Suppressor macrophage treated with lipopolysaccharide for 1 hour (primary cell): ENCODE measurements around the gene PLCG2.
"Not testable (repeated sequence)": the region's sequence is repeated elsewhere in the genome, so short reads cannot be mapped to it uniquely, and the experiment has no call there.

Experiments used
- DNase-seq, 3 donors: peaks; one replicate each; pipeline ENCODE4 v3.0.0-alpha.2; 2020 to 2022

The PLCG2 gene

DNA sequence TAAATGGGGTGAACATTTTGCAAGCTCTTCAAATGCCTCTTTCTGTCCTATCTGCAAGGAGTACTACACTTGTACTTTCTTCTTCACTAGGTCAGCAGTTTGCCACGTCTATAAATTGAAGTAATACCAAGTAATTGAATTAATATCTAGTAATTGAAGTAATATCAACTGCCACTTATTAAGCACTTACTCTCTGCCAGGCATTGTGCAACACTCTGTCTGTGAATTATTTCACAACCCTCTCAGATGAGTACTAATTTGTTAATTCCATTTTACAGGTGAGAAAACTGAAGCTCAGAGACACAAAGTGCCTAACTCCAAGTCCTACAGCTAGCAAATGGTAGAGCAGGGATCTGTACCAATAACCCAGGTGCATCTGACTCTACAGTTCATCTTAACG is 228.1 kb downstream of the PLCG2 start:
- DNase-seq: no peak

DNA sequence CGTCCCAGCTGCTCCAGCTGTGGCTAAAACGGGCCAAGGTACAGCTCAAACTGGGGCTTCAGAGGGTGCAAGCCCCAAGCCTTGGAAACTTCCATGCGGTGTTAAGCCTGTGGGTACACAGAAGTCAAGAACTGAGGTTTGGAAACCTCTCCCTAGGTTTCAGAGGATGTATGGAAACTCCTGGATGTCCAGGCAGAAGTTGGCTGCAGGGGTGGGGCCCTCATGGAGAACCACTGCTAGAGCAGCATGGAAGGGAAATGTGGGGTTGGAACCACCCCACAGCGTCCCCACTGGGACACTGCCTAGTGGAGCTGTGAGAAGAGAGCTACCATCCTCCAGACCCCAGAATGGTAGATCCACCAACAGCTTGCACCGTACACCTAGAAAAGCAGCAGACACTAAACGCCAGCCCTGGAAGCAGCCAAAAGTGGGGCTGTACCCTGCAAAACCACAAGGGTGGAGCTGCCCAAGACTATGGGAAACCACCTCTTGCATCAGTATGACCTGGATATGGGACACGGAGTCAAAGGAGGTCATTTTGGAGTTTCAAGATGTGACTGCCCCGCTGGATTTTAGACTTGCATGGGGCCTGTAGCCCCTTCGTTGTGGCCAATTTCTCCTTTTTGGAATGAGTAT is 230.0 kb downstream of the PLCG2 start:
- no peak for DNase-seq

DNA sequence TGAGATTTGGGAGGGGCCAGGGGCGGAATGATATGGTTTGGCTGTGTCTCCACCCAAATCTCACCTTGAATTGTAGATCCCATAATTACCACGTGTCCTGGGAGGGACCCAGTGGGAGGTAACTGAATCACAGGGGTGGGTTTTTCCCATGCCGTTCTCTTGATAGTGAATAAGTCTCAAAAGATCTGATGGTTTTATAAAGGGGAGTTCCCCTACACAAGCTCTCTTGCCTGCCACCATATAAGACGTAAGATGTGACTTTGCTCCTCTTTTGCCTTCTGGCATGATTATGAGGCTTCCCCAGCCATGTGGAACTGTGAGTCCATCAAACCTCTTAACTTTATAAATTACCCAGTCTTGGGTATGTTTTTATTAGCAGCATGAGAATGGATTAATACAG is 230.7 kb downstream of the PLCG2 start:
- DNase-seq: not testable (repeated sequence)

DNA sequence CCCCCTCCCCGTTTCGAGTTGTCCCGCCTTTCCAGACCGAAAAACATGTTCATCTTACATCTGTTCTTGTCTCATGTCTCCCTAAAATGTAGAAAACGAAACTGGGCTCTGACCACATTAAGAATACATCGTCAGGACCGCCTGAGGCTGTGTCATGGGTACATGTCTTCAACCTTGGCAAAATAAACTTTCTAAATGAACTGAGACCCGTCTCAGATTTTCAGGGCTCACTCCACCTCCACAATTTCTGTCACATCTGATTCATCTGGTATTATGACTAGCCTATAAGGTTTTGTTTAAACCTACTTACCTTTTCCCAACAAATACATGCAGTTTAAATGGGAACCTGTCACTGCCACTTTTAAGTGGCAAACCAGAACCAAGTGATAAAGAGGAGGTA is 231.6 kb downstream of the PLCG2 start:
- DNase-seq: no peak

DNA sequence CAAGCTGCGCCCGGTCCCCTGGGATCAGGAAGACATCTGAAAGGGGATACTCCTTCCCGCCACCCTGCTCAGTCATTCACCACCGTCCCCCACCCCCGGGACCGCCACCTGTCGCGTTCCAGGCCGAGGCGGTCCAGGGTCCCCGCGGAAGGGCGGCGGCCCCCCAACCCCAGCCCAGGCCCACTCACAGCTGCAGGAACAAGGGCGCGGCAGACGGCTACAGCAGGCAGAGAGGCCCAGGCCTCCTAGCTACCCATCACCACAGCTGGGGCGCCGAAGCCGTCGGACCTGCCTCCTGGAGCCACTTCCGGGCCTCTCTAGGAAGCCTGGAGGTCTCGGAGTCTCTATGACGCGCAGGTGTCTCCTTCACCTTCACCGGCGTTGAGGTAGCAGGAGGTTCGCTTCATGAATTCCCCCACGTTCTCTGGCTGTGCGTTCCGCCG is 232.1 kb downstream of the PLCG2 start, which contains the start of gene SDR42E1:
TSS of gene SDR42E1 (minus strand) at position 272 of the 443 bp plus-strand sequence. CDS start 10,612 bp downstream, outside the sequence.
- DNase-seq: no peak
